CMK (cell line): ENCODE data around the gene GNAS-AS1.

ENCODE experiments used
- DNase-seq: peaks from one replicate; pipeline ENCODE4 v3.0.0-alpha.2; 2010; ENCODE audit warnings: low read depth

The GNAS-AS1 gene

DNA sequence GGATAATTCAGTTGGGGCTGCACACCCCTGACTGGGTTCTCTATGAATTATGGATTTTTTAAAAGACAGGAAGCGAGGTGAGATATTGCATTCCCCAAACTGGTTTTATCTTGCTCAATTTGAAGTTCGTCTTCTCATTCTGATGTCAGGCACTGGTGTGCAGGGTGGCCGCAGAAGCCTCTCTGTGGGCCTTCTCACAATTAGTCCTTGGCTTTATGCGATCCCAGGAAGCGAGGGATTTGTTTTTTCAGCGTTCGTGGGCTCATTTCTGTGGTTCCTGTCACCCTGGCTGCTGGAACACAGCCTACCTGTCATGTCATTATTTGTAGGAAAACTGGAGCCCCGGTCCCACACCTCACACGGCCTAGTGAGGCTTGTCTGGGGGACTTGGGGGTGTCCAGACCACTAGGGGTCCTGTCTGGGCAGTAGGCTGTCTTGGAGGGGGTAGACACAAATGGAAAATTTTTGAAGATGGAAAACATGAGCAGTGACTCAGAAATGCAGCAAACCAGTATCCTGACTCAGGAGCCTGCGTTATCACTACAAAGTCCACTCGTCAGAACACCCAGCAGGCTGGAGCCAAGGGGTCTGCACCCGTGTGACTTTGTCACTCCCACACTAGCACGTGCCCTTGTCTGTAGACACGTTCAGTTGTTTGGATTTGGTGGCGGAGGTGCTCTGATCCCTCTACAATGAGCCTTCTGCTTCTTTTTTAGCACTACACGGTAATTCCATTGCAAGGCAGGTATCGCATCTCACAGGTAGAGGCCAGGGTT is 42.2 kb downstream of the GNAS-AS1 start:
- DNase-seq: no peak

DNA sequence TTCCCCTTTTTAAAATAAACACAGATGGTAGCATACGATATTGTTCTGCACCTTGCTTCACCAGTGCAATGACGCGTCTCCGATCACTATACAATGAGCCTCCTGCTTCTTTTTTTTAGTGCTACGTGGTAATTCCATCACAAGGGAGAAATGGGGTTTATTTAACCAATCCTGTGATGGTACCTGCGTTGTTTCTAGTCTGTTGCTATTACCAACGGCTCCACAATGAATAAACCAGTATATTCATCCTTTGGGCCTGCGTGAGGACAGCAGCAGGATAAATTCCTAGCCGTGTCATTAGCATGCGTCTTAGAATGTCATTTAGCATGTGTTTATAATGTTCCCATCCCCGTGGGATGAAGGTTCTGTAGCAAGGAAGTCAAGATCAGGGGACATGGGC is 42.9 kb downstream of the GNAS-AS1 start:
- DNase-seq: no peak

DNA sequence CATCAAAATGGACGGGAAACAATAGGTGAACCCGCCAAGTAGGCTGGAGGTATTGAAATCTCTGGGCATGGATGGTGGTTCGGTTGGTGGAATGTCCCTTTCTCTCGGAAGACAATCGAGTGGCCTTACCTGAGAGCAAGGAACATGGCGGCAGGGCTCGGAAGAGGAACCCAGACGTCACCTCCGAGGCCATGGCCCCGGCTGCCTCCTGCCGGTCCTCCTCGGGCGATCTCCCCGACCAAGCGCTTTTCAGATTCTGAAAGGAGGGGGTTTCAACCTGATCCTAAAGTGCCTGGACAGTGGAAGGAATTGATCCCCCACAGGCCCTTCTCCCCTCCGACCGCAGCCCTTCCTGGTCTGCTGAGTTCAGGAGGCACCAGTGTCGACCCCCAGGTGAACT is 47.2 kb downstream of the GNAS-AS1 start:
- no peak for DNase-seq

DNA sequence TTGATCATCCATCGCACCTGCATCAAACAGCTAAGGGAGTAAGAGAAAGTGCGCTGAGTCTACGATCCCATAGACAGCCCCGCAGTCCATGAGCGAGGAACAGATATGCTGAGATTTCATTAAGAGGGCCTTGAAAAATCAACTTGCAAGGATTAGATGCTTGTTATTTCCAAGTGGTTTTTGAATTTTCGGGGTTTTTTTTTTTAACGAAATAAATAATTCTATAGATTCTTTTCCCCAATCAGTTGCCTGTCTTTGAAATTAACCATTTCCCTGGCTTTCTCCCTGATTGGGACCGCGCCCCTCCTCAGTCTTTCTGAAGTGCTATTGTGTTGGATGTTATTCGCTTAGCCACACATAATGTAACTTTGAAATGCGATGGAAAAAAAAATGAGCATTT is 48.6 kb downstream of the GNAS-AS1 start:
- DNase-seq: no peak

DNA sequence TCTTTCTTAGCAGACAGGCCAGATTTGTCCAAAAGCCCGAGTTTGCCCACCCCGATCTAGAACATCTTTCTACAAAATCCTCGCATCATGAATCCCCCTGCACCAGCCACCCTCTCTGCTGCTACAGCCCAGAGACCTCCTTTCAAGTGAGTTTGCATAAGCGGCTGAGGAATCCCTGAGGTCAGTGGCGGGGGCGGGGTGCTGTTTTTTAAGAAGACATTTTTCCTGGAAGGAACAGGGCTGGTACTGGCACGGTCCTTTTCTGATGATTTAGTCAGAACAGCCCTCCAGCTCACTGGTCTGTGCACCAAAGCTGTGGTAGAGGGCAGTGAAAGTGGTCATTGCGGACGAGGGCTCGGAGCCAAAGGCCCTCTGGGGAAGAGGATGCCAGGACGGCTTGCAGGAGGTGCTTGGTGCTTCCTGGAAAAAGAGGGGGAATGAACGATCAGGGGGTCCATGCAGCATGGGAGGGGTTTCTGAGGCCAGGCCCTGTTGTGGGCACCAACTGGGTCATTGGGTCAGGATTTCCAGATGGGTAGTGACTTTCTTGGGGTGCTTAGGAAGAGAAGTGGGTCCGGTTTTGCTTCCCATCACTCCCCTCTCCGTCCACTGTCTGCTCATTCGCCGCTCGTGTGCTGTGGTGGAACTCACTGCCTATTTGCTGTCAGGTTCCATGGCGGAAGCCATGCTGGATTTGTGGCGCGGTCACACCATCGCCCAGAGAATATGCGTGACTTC is 50.4 kb downstream of the GNAS-AS1 start:
- no peak for DNase-seq

DNA sequence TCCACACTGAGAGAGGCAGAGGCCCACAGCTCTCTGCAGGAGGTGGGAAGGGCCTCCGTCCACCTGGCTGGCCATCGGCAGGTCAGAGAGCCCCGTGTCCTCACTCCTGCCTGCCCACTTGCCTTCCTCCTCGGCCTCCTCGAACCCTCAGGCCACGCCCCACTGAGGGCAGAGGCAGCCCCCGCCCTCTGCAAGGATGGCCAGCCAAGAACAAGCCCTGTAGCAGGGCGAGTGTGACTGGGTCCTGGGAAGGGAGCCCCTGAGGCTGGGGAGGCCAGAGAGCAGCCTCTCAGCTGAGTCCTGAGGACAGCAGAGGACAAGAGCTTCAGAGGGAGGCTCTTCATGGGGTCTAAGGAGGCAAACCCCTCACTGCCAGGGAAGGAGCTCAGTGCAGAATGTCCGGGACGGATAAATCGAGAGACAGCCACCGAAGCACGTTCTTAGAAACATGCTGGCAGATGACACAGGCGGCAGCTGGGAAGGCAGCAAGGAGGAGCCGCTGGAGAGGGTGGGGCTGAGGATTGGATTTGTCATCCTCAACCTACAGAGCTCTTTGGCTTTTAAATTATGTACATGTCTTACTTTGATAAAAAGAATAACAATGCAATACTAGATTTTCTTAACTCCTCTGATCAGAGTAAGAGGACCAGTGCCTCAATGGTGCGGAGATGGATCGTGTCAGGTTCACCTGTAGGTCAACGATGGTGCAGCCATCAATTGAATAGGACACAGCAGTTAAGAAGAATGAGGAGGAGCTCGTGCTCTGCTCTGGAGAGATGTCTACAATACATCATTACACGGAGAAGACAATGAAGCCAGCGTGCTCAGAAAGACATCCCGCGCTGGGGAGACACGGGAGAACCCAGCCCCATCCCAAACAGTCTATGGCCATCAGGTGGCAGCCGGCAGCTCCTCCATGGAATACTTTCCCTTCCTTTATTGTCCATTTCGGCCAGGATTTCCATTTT is 53.0 kb downstream of the GNAS-AS1 start:
- no peak for DNase-seq

DNA sequence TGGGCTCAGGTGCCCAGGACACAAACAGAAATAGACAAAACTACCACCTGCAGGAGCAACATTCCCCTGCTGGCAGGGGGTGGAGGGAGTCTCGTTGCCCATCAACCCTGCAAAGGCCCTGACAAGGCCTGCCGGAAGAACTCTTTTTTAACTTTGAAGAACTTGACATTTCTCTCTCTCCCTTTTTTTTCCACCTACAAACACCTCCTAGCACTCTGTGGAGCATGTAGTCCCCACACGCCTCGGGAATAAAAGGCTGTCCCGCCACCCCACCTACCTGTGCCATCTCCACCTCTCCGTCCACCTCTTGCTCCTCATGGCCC is 54.8 kb downstream of the GNAS-AS1 start:
- DNase-seq: no peak

DNA sequence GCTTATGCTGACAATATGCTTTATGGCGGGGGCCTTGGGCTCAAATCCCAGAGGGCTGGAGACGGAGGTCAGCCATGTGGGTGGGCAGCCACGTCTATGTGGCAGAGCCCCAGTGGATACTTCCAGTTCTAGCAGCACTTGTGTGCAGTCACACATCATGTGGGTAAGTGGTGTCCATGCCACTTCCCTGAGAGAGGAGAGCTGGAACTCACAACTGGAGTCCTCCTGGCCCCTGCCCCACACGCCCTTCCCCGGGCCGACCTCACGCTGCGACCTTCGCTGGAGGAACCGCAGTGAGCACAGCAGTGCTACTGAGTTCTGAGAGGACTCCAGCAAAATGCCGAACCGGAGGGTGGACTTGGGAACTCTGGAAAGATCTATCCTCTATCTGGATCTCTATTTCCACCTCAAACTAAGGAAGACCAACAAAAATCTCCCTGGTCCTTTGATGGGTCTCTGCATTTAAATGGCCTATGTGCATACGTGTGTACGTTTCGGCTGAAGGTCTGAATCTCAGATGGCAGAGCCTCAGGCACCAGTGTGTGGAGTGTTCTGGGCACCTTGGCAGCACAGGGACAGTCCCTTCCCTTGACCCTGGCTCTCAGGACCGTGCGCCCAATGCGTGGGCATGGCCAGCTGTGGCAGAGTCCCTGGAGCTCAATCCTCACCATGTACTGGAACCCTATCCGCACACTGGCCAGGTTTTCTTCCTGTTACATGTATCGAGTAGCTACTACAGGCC is 55.4 kb downstream of the GNAS-AS1 start:
- no peak for DNase-seq

DNA sequence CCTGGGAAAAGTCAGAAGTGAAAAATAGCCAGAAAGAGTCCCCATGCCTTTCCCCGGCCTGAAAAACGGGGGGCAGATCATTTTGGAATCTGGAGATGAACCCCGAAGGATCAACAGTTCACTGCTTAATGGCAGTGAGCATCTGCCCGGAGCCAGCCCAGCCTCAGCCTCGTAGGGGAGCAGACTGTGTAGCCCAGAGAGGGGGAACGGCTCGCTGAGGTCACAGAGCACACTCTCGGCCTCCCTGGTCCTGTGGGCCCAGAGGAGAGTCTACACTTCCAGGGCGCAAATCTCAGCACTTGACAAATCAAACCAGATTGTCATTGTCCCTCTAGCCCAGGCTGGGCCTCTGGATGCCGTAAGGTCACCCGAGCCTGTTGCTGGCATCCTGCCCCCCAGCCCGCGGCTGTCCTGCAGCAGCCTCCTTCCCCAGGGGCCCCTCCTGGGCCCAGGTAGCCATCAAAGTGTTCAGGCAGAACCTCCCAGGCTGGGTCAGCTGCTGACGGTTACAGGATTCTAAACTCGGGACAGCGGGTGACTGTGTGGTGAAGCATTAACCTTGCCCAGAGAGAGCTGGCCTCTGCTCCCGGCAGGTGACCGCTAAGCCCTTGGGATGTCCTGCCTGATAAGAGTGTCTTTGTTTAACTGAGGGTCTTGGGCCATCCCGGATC is 56.1 kb downstream of the GNAS-AS1 start:
- no peak for DNase-seq

DNA sequence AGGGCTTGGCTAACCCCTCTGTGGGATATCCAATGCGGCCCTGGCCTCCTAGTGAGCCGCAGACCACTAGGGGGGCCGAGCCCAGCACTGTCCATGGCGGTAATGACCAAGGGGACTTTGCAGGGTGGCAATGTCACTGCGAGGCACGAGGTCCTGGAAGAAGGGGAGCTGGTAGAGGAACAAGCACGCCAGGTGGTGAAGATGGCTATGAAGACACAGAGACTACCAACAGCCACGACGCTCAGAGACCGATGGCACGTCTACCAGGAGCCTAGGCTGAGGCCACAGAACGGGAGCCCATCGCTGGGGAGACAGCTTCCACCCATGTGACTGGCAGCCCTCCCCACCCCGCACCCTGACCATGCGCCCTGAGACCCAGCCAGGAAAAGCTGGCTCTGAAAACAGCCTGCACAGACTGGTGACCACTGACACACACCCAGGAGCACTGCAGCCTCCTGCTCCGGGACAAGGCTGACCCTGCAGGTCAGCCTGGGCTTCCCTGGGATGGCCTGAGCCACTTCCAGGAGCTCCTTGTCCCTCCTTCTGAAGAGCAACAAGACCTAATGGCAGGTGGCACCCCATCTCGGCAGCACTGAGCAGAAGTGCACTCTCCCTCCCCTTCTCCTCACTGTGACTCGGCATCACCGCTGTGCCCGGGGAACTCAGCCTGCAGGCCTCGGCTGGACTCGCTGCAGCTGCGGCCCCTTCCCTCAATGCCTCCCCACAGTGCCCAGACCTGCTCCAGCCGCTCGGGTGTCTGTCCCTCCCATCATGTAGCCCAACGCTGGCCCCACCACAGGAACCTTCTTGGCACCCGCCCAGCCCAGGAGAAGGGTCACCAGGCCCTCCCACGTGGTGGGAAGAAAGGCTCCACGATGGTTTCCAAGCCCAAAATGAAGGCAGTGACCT is 56.9 kb downstream of the GNAS-AS1 start:
- DNase-seq: no peak

DNA sequence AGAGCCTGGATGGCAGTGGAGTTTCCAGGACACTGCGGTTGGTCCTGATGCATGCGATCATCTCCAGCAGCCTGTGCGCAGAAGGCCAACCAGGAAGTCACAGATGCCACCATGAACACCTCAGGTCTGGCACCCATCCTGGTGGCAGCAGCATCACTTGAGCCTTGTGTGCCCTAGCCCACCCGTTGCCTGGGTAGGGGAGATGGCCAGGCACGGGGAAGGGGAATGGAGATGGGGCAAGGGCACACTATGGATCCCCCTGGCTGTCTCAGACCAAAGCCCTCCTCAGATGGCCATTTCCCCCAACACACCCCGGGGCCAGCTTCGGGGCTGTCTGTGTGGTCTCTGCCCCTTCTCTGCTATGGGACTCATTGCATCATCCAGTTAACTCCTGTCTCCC is 58.3 kb downstream of the GNAS-AS1 start:
- no peak for DNase-seq

DNA sequence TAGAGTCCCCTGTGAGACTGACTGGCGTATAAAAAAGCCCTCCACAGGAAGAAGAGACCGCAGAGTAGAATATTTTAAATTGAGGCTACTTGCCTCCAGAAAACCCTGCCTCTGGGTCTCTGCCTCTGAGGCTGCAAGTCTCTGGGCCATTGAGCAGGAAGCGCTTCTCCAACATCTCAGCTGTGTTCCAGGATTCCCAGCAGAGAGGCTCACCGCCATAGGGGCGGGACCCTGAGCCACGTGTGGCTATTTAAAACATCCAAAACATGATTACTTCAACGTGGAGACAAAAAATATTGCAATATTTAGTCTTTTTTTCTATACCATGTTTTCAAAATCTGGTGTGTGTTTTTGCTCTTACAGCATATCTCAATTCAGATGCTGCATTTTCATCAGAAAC is 59.4 kb downstream of the GNAS-AS1 start:
- no peak for DNase-seq

DNA sequence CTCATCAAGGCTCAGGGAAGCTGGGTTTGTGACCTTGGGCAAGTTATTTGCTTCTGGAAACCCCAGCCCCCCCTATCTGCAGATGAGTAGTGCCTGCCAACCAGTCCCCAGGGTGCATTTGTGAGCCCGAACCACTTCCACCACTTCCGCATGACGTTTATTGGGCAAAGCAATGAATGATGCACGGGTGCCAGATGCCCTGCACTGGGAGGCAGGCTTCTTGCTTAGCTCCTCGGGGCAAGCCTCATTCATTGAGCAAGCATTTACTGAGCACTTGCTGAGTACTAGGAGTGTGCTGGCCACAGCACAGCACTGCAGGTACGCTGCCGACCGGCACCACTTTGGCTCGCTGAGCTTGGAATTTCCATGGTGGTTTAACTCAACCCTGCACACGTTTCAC is 60.2 kb downstream of the GNAS-AS1 start:
- DNase-seq: no peak

DNA sequence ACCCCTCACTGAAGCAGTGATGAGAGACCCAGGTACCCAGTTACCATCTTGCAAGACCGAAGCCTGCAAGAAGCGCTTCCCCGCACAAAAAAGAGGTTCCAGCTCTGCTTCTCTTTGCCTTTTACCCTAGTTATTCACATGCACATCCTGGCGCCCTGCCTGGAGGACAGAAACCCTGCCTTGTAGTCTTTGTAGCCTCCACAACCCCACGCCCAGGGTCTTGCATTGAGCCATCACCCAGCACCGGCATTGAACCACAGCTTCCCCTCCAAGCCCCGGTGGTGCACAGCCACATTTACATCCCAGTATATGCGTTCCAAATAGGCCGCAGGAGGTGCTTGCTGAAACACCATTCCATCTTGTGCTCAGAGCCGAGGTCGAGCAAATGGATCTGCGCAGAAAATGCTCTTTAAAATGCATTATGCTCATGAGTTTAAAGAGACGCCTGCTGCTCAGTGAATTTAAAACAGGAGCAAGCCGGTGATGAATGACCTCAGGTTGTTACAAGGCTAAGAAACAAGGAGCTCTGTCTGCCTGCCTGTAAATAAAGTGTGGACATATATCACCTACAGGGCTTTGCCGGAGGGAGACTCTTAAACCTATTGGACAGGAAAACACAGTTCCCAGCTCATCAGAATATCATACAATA is 61.7 kb downstream of the GNAS-AS1 start:
- DNase-seq: no peak

DNA sequence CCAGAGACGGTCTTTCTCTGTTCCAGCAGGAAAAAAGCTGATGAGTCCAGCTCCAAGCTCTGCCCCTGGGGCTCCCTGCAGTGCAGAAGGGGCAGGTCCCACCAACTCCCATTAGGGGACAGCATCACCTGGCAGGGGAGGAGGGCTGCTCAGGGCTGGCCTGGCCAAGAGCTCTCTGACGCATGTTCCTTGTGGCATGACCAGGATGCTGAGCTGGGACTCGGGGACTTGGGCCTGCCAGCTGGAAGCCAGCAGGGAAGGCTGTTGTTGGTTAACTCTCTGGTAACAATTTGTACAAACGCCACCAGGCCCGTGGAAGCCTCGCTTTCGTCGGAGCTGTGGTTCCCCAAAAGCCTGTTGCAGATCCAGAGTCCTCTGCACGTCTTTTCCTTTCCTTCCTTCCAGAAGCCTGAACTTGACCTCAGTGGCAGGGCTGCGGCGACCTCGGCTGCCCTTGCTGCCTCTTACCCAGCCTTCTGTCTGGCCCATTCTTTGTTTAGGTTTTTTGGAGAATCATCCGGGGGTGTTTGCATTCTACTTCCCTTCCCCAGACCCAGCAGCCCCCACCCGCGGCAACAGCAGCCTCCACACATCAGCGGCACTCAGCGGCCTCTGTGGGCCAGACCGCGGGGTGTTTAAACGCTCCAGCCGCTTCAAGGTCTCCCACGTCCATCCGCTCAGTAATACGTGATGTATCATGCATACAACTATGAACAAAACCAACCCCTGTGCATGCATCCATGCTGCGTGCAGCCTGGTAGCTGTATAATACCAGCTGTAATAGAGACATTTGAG is 63.3 kb downstream of the GNAS-AS1 start:
- DNase-seq: no peak

DNA sequence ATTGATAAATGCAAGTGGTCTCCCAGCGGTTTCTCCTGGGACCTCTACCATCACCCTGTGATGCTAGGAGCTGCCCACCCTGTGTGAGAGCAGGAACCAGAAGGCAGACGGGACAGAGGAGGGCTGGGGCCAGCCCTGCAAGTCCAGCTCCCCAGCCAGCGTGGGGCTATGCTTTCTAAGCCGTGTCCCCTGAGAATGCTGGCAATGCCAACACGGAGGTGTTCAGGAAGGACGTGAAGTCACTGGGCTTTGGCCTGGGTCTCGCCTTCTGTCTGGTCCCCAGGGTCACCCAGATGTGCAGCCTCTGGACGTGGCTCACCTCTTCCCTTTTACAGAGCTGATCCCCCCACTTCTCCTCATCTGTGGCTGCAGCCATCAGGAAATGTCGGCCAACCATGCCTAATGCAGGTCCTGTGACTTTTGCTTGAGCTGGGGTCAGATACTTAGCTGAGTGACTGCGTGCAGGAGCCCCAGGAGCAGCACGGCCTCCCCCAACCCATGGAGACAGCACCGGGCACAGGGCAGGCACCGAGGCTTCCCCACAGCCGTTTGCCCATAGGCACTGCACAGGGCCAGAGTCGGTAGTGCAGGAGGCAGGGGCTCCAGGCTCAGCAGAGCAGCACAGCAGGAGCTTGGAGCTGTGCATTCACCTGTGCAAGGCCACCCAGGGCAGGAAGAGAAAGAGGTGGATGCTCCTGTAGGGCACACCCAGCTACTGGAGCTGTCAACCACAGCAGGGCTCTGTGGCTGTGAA is 66.2 kb downstream of the GNAS-AS1 start:
- no peak for DNase-seq

DNA sequence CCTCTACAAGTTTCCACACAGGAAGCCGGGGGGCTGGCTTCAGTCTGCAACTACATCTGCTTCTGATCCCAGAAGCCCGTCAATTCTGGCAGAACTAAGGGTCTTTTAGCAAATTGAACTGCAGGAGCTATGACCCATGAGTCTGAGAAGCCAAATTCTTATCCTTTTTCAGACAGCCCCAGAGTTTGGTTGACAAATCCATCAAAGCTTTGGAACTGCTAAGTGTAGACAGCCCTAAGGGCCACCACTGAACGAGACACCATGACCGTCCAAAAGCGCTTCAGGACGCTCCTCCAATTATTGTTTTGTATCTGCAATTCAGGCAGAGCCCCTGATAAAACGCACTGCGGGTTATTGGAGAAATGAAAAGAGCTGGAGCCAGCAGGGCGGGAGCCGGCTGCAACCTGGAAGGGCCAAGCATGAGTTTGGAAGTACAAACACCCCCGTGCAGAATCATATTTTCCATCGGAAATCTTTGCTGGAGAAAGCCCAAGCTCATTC is 67.1 kb downstream of the GNAS-AS1 start:
- no peak for DNase-seq

DNA sequence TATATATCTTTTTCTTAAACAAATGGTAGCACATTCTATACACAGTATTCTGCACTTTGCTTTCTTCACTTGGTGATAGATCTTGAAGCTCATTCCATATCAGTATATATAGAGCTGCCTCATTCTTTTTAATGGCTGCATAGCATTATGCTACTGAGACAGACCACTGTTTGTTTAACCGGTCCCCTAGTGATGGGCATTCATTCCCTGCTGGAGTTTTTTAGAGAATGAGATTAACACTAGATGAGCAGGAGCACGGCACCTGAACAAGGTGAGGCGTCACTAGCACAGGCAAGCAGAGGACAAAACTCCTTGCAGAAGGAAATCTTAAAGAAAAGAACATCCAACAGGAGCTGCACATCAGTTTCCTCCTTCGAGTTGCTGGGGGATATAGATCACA is 69.6 kb downstream of the GNAS-AS1 start:
- DNase-seq: no peak
